Activated naive CD8-positive, alpha-beta T cell treated with anti-CD3 and anti-CD28 coated beads, Interleukin-2, amount 50 U/mL, for 16 hours (primary cell): Measurements from ENCODE around the gene SERGEF.

Experiments
- DNase-seq: peaks from one replicate; pipeline ENCODE4 v3.0.0-alpha.2; 2020; ENCODE audit warnings: low read depth, low spot score

Gene SERGEF

GRCh38 chr11:17952487-17952886 is 60.4 kb downstream of the SERGEF start:
- no peak for DNase-seq

GRCh38 chr11:17951685-17952388 is 61.0 kb downstream of the SERGEF start:
- no peak for DNase-seq

DNA sequence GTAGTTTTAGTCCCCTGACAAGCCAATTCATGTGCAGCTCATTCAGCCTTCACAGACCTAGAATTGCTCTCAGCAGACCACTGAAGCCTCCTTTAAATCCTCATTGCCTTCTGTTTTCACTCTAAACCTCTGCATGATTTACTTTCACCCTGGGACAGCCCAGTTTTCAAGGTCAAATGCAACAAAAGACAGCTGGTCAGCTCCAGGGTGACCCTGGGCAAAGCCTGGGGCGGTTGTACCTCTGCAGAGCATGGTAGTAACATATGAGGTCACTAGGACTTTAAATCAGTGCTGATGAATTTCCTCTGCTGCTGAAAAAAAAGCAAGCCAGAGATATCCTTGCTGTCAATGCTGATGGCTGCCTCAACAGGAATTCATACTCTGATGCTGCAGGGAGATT is 62.2 kb downstream of the SERGEF start:
- no peak for DNase-seq

- DNase-seq, result no peak
These were observed 64.6 kb downstream of the SERGEF start for GRCh38 chr11:17948296-17948695.

GRCh38 chr11:17939542-17939941 is 73.3 kb downstream of the SERGEF start:
- DNase-seq, result no peak

DNA sequence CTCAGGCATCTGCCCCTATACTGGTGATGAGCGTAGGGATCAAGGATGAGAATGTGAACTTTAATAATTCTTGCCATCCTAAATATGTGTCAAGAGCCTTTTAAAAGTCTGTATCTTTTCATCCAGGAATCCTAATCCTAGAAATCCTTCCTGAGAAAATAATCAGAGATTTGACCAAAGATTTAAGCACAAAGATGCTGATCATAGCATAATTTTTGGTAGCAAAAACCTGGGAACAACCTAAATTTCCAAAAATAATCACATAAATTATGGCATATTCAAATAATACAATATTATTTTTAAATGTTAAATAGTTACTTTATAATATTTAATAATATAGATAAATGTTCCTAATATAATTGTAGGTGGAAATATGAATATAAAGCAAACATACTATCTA is 76.1 kb downstream of the SERGEF start:
- DNase-seq, result no peak

GRCh38 chr11:17934194-17934593 is 78.7 kb downstream of the SERGEF start:
- no peak for DNase-seq

DNA sequence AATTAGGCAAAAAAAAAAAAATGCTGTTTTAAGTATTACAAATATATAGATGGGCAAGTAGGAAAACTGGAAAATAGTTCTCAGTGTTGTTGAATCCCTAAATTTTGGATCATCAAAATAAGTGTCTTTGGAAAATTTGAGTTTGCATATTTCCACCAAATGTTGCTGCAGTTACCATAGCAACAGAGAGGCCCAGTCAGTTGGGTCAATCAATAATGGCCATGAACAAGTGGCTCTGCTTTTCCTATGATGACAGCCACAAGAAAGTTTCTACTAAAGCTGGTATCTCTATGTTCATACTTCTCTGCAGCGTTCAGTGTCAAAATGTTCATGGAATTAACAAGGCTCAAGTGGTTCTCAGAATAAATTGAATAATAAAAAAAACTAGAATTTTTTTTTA is 79.1 kb downstream of the SERGEF start:
- no peak for DNase-seq

DNA sequence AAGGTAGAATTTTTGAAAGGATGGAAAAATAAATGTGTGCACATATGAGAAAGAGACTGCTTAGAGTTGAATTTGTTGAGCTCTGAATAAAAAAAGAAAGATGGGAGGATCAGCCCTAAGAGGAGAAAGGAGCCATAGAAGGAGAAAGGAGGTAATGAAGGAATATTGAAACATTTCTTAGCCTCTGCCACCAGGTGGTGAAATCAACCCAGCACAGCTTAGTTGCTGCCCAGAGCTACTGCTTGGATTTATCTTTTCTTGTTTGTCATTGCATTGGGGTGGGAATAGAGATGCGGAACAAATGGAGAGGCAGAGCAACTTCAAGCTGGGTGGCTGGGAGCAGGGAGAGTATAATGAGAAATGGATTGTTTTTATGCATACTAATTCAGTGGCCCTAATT is 80.4 kb downstream of the SERGEF start:
- no peak for DNase-seq

GRCh38 chr11:17931595-17931994 is 81.3 kb downstream of the SERGEF start:
- no peak for DNase-seq

- DNase-seq, result no peak
These were observed 82.2 kb downstream of the SERGEF start for GRCh38 chr11:17930544-17931125.

DNA sequence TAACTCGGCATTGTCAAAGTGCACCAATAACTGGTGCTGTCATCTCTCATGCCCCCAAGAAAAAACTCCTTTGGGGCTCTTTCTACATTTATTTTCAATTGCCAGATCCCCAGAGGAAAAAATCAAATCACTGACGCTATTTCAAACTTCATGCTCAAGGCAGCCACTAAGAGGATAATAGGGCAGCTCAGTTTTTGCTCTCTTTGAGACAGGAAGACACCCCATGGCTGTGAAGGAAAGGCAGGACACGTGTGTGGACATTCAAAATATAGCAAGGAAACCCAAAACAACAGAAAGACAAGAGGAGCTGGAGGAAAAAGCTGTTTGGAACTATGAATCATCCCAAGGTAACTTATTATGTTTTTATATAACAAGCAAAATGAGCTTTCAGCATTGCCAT is 83.7 kb downstream of the SERGEF start:
- no peak for DNase-seq

- DNase-seq, result no peak
These were observed 85.0 kb downstream of the SERGEF start for GRCh38 chr11:17927681-17928343.

- DNase-seq, result no peak
These were observed 85.8 kb downstream of the SERGEF start for GRCh38 chr11:17927041-17927440.

GRCh38 chr11:17924713-17925112 is 88.1 kb downstream of the SERGEF start:
- no peak for DNase-seq

GRCh38 chr11:17923217-17923616 is 89.6 kb downstream of the SERGEF start:
- no peak for DNase-seq

DNA sequence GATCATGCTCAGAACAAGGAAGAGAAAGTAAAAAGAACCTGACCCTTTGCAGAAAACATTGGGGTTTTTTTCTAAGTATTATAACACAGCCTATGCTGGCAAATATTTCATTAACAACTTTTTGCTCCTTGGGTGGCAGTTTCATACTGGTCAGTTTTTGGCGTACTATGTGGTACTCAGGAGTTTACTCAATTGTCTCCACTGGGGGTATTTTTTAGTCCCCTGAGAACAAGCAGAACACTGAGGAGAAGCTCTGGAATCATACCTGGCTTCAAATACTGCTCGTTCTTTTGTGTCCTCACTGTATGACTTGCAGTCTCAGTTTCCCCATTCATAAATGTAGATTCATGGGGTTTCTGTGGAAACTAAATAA is 90.4 kb downstream of the SERGEF start:
- no peak for DNase-seq

- DNase-seq, result no peak
These were observed 91.0 kb downstream of the SERGEF start for GRCh38 chr11:17921659-17922415.

- no peak for DNase-seq
These were observed 94.7 kb downstream of the SERGEF start for GRCh38 chr11:17918049-17918605.

- DNase-seq, result no peak
These were observed 95.3 kb downstream of the SERGEF start for GRCh38 chr11:17917556-17917955.

DNA sequence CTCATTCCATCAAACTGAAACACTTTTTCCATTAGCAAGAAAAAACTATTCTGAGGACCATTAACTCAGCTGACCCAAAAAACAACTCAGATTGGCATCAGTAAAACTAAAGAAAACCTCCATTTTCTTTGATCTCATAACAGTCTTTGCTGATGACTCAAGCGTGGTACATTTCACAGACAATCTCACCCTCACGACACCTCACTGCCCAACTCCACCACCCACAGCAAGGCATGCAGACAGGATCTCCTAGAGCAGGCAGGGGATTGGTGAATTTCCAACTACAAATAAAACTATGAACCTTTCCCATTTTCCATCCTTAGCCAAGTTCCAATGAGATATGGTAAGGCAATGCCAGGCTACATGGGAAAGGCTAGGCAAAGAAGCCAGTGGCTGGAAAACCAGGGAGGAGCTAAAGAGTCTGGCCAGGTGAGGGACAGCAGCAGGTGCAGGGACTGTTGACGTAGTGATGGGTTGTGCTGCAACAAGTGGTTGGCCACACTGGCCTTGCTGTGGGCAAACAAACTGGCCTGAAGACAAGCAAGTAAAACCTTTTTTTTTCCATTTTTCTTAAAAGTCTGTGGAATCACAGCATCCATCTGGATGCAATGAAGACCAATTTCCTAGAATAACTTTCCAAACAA is 97.2 kb downstream of the SERGEF start:
- no peak for DNase-seq

DNA sequence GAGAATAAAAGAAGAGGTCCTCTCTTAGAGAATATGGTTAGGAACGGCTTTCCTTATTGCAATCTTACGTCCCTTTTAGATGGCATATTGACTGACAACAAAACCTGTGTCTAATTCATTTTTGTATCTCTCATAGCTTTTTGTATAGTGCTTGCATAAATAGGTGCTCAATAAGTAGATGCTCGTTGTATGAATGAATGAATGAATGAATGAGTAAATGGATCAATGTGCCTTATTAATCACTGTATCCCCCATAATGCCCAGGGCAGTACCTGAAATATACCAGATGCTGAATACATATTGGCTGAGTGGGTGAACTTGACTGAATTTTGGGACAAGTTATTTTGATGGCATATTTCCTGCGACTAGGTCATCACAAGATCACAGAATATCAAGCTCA is 97.9 kb downstream of the SERGEF start:
- DNase-seq, result no peak
